ENCODE results near the gene EMC8.

The EMC8 gene

GRCh38 chr16:85783441-85783840 lies 15.9 kb downstream of the EMC8 start:
- no peak for DNase-seq (ENCODE audit: low spot score)

- DNase-seq (ENCODE audit: low spot score), result no peak
Measured at GRCh38 chr16:85782451-85782850, 16.9 kb downstream of the EMC8 start.

- no peak for DNase-seq (ENCODE audit: low spot score)
Measured at GRCh38 chr16:85781695-85782370, 17.5 kb downstream of the EMC8 start.

GRCh38 chr16:85781156-85781555 lies 18.2 kb downstream of the EMC8 start:
- no peak for DNase-seq (ENCODE audit: low spot score)

- DNase-seq (ENCODE audit: low spot score), result no peak
Measured at GRCh38 chr16:85780281-85780680, 19.1 kb downstream of the EMC8 start.

- DNase-seq (ENCODE audit: low spot score), result peak; percentile 6
Measured at GRCh38 chr16:85778873-85779272, 20.5 kb downstream of the EMC8 start.

- no peak for DNase-seq (ENCODE audit: low spot score)
Measured at GRCh38 chr16:85777583-85778310, 21.6 kb downstream of the EMC8 start.

GRCh38 chr16:85774811-85775210 lies 24.5 kb downstream of the EMC8 start:
- no peak for DNase-seq (ENCODE audit: low spot score)

- no peak for DNase-seq (ENCODE audit: low spot score)
Measured at GRCh38 chr16:85774136-85774535, 25.2 kb downstream of the EMC8 start.

- no peak for DNase-seq (ENCODE audit: low spot score)
Measured at GRCh38 chr16:85773044-85773443, 26.3 kb downstream of the EMC8 start.

GRCh38 chr16:85770741-85771140 lies 28.6 kb downstream of the EMC8 start:
- DNase-seq (ENCODE audit: low spot score), result no peak

GRCh38 chr16:85768199-85768598 lies 31.1 kb downstream of the EMC8 start:
- no peak for DNase-seq (ENCODE audit: low spot score)

- no peak for DNase-seq (ENCODE audit: low spot score)
Measured at GRCh38 chr16:85767531-85767930, 31.8 kb downstream of the EMC8 start.

GRCh38 chr16:85765767-85766166 lies 33.6 kb downstream of the EMC8 start:
- DNase-seq (ENCODE audit: low spot score), result no peak

GRCh38 chr16:85765211-85765610 lies 34.1 kb downstream of the EMC8 start:
- DNase-seq (ENCODE audit: low spot score), result no peak

GRCh38 chr16:85763616-85764015 lies 35.7 kb downstream of the EMC8 start:
- DNase-seq (ENCODE audit: low spot score), result no peak

GRCh38 chr16:85762970-85763369 lies 36.4 kb downstream of the EMC8 start:
- no peak for DNase-seq (ENCODE audit: low spot score)

GRCh38 chr16:85761861-85762260 lies 37.5 kb downstream of the EMC8 start:
- no peak for DNase-seq (ENCODE audit: low spot score)

- DNase-seq (ENCODE audit: low spot score), result no peak
Measured at GRCh38 chr16:85759631-85760419, 39.5 kb downstream of the EMC8 start.

GRCh38 chr16:85759136-85759535 lies 40.2 kb downstream of the EMC8 start:
- no peak for DNase-seq (ENCODE audit: low spot score)

GRCh38 chr16:85757341-85757822 lies 42.0 kb downstream of the EMC8 start:
- no peak for DNase-seq (ENCODE audit: low spot score)

GRCh38 chr16:85755929-85756768 lies 43.2 kb downstream of the EMC8 start:
- DNase-seq (ENCODE audit: low spot score), result no peak

Measured in CD4-positive, alpha-beta T cell treated with Interleukin-2 at 100 ng/mL for 4 hours (primary cell).